GM12878 (cell line): ENCODE data around the gene GBP5. TPM values are rescaled to one million over a fixed set of nuclear protein-coding genes. Genes with fewer than 3 reads are reported as not detected.

Source experiments
- ATAC-seq: fragments of 200-7000 bp; cut with Tn5 transposase; 3 replicates; pipeline ENCODE4 v1.9.1; 2020; ENCODE audit warnings: mild to moderate bottlenecking, moderate library complexity
- BruUV-seq: library from RNA; stranded (reverse); fragments of 400-500 nt; replicated peaks from 2 replicates; lab custom pipeline; 2021; lab: Mats Ljungman, UMichigan
- CTCF ChIA-PET: fragments of 300-600 bp; sonication (Branson Sonifier 250); formaldehyde crosslinking; extraction: SDS; loops from one replicate; lab custom pipeline; 2021; ENCODE audit warnings: inconsistent platforms; lab: Yijun Ruan, JAX
- POLR2A ChIA-PET: fragments of 350-600 bp; formaldehyde crosslinking; extraction: SDS; loops from one replicate; lab custom pipeline; 2021; ENCODE audit warnings: inconsistent platforms; lab: Charles Lee
- RAD21 ChIA-PET: fragments of 300-600 bp; sonication (Branson Sonifier 250); formaldehyde crosslinking; loops from one replicate; lab custom pipeline; 2023; ENCODE audit warnings: antibody characterized with exemption; ENCODE audit not compliant: unreplicated experiment; lab: Charles Lee
- SMC1A ChIA-PET: fragments of 300-600 bp; sonication (Branson Sonifier 250); formaldehyde crosslinking; loops from one replicate; lab custom pipeline; 2023; ENCODE audit not compliant: unreplicated experiment, uncharacterized antibody; lab: Charles Lee
- DNase-seq: peaks from one replicate; pipeline ENCODE4 v3.0.0-alpha.2; 2011; ENCODE audit warnings: low read depth, low spot score
- FAIRE-seq: peaks from 3 replicates; lab custom pipeline; 2011; peaks lifted over from hg19 to GRCh38; lab: Jason Lieb, UNC
- H2AFZ ChIP-seq: 2 replicates; pipeline ENCODE4 v1.6.0; 2011; ENCODE audit warnings: low read depth, low read length, control low read depth; ENCODE audit not compliant: control insufficient read depth
- H3K27ac ChIP-seq: 2 replicates; pipeline ENCODE4 v1.5.1; 2011; ENCODE audit warnings: control low read depth; ENCODE audit not compliant: control insufficient read depth, insufficient read depth
- H3K27me3 ChIP-seq, 2 experiments: replicated peaks in 1 of 2; 2 replicates each; pipeline versions ENCODE4 v1.6.0 to v1.6.1; 2011; ENCODE audit warnings: low read length in 1 of 2; ENCODE audit not compliant: control insufficient read depth in 2 of 2, insufficient read depth in 2 of 2
- H3K36me3 ChIP-seq, 2 experiments: 2 replicates each; pipeline ENCODE4 v1.5.1; 2011; ENCODE audit warnings: low read length in 1 of 2; ENCODE audit not compliant: control insufficient read depth in 2 of 2, insufficient read depth in 2 of 2
- H3K4me1 ChIP-seq: 2 replicates; pipeline ENCODE4 v1.6.1; 2011; ENCODE audit warnings: mild to moderate bottlenecking, low read length, moderate library complexity, mixed read lengths; ENCODE audit not compliant: control insufficient read depth, insufficient read depth
- H3K4me2 ChIP-seq: 2 replicates; pipeline ENCODE4 v1.6.0; 2011; ENCODE audit warnings: control low read depth; ENCODE audit not compliant: control insufficient read depth, insufficient read depth
- H3K4me3 ChIP-seq: fragments of 200-600 bp; sonication (generic); 2 replicates; pipeline ENCODE4 v1.5.1; 2016
- H3K79me2 ChIP-seq: 2 replicates; pipeline ENCODE4 v1.6.0; 2011; ENCODE audit warnings: low read length; ENCODE audit not compliant: control insufficient read depth, insufficient read depth
- H3K9ac ChIP-seq: 2 replicates; pipeline ENCODE4 v1.8.0; 2011; ENCODE audit warnings: low read length, control low read depth, mixed read lengths; ENCODE audit not compliant: control insufficient read depth, insufficient read depth
- H3K9me3 ChIP-seq: replicated peaks from 3 replicates; pipeline ENCODE4 v1.5.1; 2011; ENCODE audit warnings: mild to moderate bottlenecking, low read length; ENCODE audit not compliant: control insufficient read depth, insufficient read depth
- H4K20me1 ChIP-seq: 2 replicates; pipeline ENCODE4 v1.6.0; 2011; ENCODE audit not compliant: control insufficient read depth, insufficient read depth
- CREM ChIP-seq: IDR thresholded peaks from 2 replicates; pipeline ENCODE4 v1.6.1; 2014; ENCODE audit warnings: antibody characterized with exemption, low read depth
- EED ChIP-seq: sonication (generic); IDR thresholded peaks from 2 replicates; pipeline ENCODE4 v1.6.1; 2016; ENCODE audit warnings: antibody characterized with exemption, low read depth
- ESRRA ChIP-seq: IDR thresholded peaks from 2 replicates; pipeline ENCODE4 v1.6.1; 2012; ENCODE audit warnings: mild to moderate bottlenecking, low read length, improper control_type of control experiment
- FOXM1 ChIP-seq: IDR thresholded peaks from 2 replicates; pipeline ENCODE4 v1.6.1; 2012; ENCODE audit warnings: low read depth, mild to moderate bottlenecking, inconsistent platforms, low read length, moderate library complexity
- IKZF2 ChIP-seq, 2 experiments: fragments of 450-650 bp; IDR thresholded peaks; 2 replicates each; pipeline ENCODE4 v1.6.1; 2017; ENCODE audit warnings: mild to moderate bottlenecking in 2 of 2, moderate library complexity in 2 of 2
- JUNB ChIP-seq: IDR thresholded peaks from 2 replicates; pipeline ENCODE4 v1.6.1; 2016; ENCODE audit warnings: antibody characterized with exemption, mild to moderate bottlenecking
- KAT2A ChIP-seq: conservative IDR thresholded peaks from 2 replicates; pipeline ENCODE4 v1.6.1; 2011; ENCODE audit warnings: low read depth, low read length; ENCODE audit not compliant: control insufficient read depth
- MTA2 ChIP-seq: fragments of 450-650 bp; IDR thresholded peaks from 2 replicates; pipeline ENCODE4 v1.6.1; 2016; ENCODE audit warnings: low read depth, mild to moderate bottlenecking, moderate library complexity
- NBN ChIP-seq: fragments of 450-650 bp; IDR thresholded peaks from 2 replicates; pipeline ENCODE4 v1.6.1; 2016
- NFYA ChIP-seq: IDR thresholded peaks from 2 replicates; pipeline ENCODE4 v1.6.1; 2011; ENCODE audit warnings: low read depth, mild to moderate bottlenecking, low read length, improper control_type of control experiment, borderline replicate concordance
- NR2C2 ChIP-seq: IDR thresholded peaks from 2 replicates; pipeline ENCODE4 v1.6.1; 2011; ENCODE audit warnings: borderline replicate concordance, low read depth; ENCODE audit not compliant: control insufficient read depth, insufficient read length
- PAX8 ChIP-seq: fragments of 450-650 bp; IDR thresholded peaks from 2 replicates; pipeline ENCODE4 v1.6.1; 2017; ENCODE audit warnings: mild to moderate bottlenecking, moderate library complexity
- RFX5 ChIP-seq: IDR thresholded peaks from 2 replicates; pipeline ENCODE4 v1.6.1; 2011; ENCODE audit warnings: low read depth, low read length, improper control_type of control experiment
- STAT1 ChIP-seq: fragments of 450-650 bp; conservative IDR thresholded peaks from 2 replicates; pipeline ENCODE4 v1.6.1; 2014; ENCODE audit warnings: antibody characterized with exemption, mild to moderate bottlenecking
- YBX1 ChIP-seq: fragments of 450-650 bp; IDR thresholded peaks from 2 replicates; pipeline ENCODE4 v1.6.1; 2016; ENCODE audit warnings: antibody characterized with exemption
- ZNF217 ChIP-seq: fragments of 450-650 bp; IDR thresholded peaks from 2 replicates; pipeline ENCODE4 v1.6.1; 2017; ENCODE audit warnings: antibody characterized with exemption, mild to moderate bottlenecking
- ZNF24 ChIP-seq: fragments of 450-650 bp; IDR thresholded peaks from 2 replicates; pipeline ENCODE4 v1.6.1; 2017; ENCODE audit warnings: antibody characterized with exemption, mild to moderate bottlenecking
- WGBS: methylation state at CpG from one replicate; pipeline ENCODE4 v1.1.6; 2016; ENCODE audit warnings: low lambda C conversion rate; ENCODE audit not compliant: insufficient replicate concordance, insufficient coverage; ENCODE audit errors: missing lambda C conversion rate; 5-methylcytosine and 5-hydroxymethylcytosine counted together
- in situ Hi-C: fragments of 300-500 bp; cut with MboI; formaldehyde crosslinking; loops from 9 replicates; pipeline ENCODE4 v1.14.3; 2018; ENCODE audit warnings: mixed read lengths
- intact Hi-C: fragments of 100-400 bp; cut with micrococcal nuclease; formaldehyde crosslinking; loops from one replicate; pipeline ENCODE4 v1.14.2; 2022; ENCODE audit not compliant: unreplicated experiment
- polyA plus RNA-seq, 11 experiments: library from polyadenylated mRNA; depleted of rRNA in 4 of 11; unstranded in 6 of 11; stranded (reverse) in 5 of 11; fragments of >200 nt; fragmentation: Nextera tagmentation in 4 of 11; fragmentation: Illumina TruSeq in 1 of 11; extraction: Ambion mirVana in 4 of 11; extraction: Trizol in 1 of 11; gene quantifications; 1 replicate in 1 of 11; 2 replicates in 10 of 11; pipeline versions ENCODE4 v1.2.1 to v1.2.3, GENCODE V29; 2011 to 2016; ENCODE audit warnings: inconsistent platforms in 2 of 11, missing spikeins in 2 of 11, low read depth in 1 of 11
- total RNA-seq, 4 experiments: library from RNA; depleted of rRNA in 3 of 4; stranded (reverse); fragments of >200 nt in 3 of 4; fragmentation: Illumina TruSeq in 1 of 4; extraction: Trizol in 1 of 4; gene quantifications; 2 replicates each; pipeline versions ENCODE4 v1.2.1 to v1.2.3, GENCODE V29; 2013 to 2021
- TF ChIP-seq, protein P1 (sequence below): IDR thresholded peaks from 2 replicates; pipeline ENCODE4 v1.6.1; 2012; ENCODE audit warnings: low read length, inconsistent platforms
- TF ChIP-seq, protein P2 (sequence below): IDR thresholded peaks from 2 replicates; pipeline ENCODE4 v1.6.1; 2012; ENCODE audit warnings: low read depth, low read length, improper control_type of control experiment

The GBP5 gene
- total and polyA plus RNA-seq, 10 of the 15 experiments (the other 5 are each of a cell fraction or from before 2014, with no cell fraction given): 0.17 to 1.0 (median 0.42) TPM

DNA sequence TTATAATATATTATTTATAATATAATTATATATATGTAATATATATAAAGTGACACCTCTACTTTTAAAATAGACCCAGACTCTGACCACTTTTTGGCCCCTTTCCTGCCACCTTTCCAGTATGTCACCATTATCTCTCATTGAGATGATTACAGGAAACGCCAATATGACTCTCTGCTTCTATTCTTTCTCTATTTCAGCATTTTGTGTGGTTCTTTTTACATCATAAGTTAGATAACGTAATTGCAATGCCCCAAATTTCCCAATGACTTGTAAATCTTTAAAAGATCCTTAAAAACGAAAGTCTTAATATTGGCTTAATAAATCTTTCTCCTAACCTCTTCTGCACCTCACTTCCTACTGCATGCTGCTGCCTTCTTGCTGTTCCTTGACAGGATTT is 8.1 kb upstream of the GBP5 start:
- H3K4me2 ChIP-seq: no peak overlapping the region
- 42% methylated on average over 3 of the region's 3 CpGs for WGBS
- no peaks in the 10 kb centered on the region; the same call in 2 of the 3 replicates for H3K9me3 ChIP-seq
- H3K4me3 ChIP-seq: no peak overlapping the region
- no peaks in the 10 kb centered on the region for H3K79me2 ChIP-seq
- FAIRE-seq (peak; percentile 69), DNase-seq (no peak), ATAC-seq (no peak)
- SMC1A ChIA-PET: interaction anchor here (0.6 kb wide), 1 partner anchor 112 kb away, joined by 3 read pairs; no protein-coding TSS in a partner anchor
- H4K20me1 ChIP-seq: no peaks in the 10 kb centered on the region
- H3K36me3 ChIP-seq: no peaks in the 10 kb centered on the region
- no peak overlapping the region for H2AFZ ChIP-seq
- H3K27ac ChIP-seq: no peak overlapping the region
- no TSS peak for BruUV-seq
- H3K27me3 ChIP-seq: no peaks in the 10 kb centered on the region
- no peak for TF ChIP-seq ESRRA
- no peak for TF ChIP-seq EED
- TF ChIP-seq JUNB: no peak
- no peak for TF ChIP-seq KAT2A
- TF ChIP-seq ZNF217: no peak
- TF ChIP-seq FOXM1: no peak
- TF ChIP-seq NBN: no peak
- no peak for TF ChIP-seq NR2C2
- TF ChIP-seq, protein P1, sequence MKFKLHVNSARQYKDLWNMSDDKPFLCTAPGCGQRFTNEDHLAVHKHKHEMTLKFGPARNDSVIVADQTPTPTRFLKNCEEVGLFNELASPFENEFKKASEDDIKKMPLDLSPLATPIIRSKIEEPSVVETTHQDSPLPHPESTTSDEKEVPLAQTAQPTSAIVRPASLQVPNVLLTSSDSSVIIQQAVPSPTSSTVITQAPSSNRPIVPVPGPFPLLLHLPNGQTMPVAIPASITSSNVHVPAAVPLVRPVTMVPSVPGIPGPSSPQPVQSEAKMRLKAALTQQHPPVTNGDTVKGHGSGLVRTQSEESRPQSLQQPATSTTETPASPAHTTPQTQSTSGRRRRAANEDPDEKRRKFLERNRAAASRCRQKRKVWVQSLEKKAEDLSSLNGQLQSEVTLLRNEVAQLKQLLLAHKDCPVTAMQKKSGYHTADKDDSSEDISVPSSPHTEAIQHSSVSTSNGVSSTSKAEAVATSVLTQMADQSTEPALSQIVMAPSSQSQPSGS: no peak
- no peak for TF ChIP-seq PAX8
- TF ChIP-seq, protein P2, sequence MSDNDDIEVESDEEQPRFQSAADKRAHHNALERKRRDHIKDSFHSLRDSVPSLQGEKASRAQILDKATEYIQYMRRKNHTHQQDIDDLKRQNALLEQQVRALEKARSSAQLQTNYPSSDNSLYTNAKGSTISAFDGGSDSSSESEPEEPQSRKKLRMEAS: no peak
- no peak for TF ChIP-seq YBX1
- TF ChIP-seq STAT1: no peak
- no peak for TF ChIP-seq CREM
- no peak for TF ChIP-seq IKZF2 (IDR thresholded peaks at IDR 0.05)
- TF ChIP-seq MTA2: no peak
- TF ChIP-seq ZNF24: no peak
- no peak for TF ChIP-seq NFYA
- no peak for TF ChIP-seq RFX5
- CTCF ChIA-PET: no interaction called here
- intact Hi-C loops: no loop called here
- POLR2A ChIA-PET: no interaction called here
- RAD21 ChIA-PET: interaction anchor here (1.0 to 1.2 kb wide), 2 partner anchors 81 to 195 kb away, joined by 3 read pairs; no protein-coding TSS in a partner anchor
- in situ Hi-C loops: no loop called here
- no peak overlapping the region for H3K9ac ChIP-seq
- no peaks in the 10 kb centered on the region for H3K4me1 ChIP-seq
